GM11168 (cell line): ENCODE measurements around the gene FJX1.

ENCODE experiments used
- in situ Hi-C: fragments of 300-500 bp; cut with MboI; formaldehyde crosslinking; loops from one replicate; pipeline ENCODE4 v1.12.0; 2022; ENCODE audit warnings: low sequenced_read_pairs; ENCODE audit not compliant: unreplicated experiment

The FJX1 gene

GRCh38 chr11:35602979-35603378 is 15.3 kb upstream of the FJX1 start:
- in situ Hi-C loops = loop anchor here (25.0 kb wide), 1 partner anchor 534 kb away; no protein-coding TSS in a partner anchor

- in situ Hi-C loops = loop anchor here (25.0 kb wide), 1 partner anchor 532 kb away; no protein-coding TSS in a partner anchor
Observed at GRCh38 chr11:35605706-35606105, 12.6 kb upstream of the FJX1 start.

- in situ Hi-C loops = loop anchor here (25.0 kb wide), 1 partner anchor 531 kb away; no protein-coding TSS in a partner anchor
Observed at GRCh38 chr11:35606206-35606605, 12.1 kb upstream of the FJX1 start.

- in situ Hi-C loops = loop anchor here (25.0 kb wide), 1 partner anchor 529 kb away; no protein-coding TSS in a partner anchor
Observed at GRCh38 chr11:35608502-35608901, 9.8 kb upstream of the FJX1 start.

GRCh38 chr11:35609656-35610055 is 8.6 kb upstream of the FJX1 start:
- in situ Hi-C loops = loop anchor here (10.0 to 25.0 kb wide), 3 partner anchors 205 to 655 kb away; no protein-coding TSS in a partner anchor

- in situ Hi-C loops = loop anchor here (10.0 to 25.0 kb wide), 3 partner anchors 204 to 654 kb away; no protein-coding TSS in a partner anchor
Observed at GRCh38 chr11:35610631-35611030, 7.6 kb upstream of the FJX1 start.

- in situ Hi-C loops = loop anchor here (10.0 to 25.0 kb wide), 3 partner anchors 203 to 653 kb away; no protein-coding TSS in a partner anchor
Observed at GRCh38 chr11:35611741-35612140, 6.5 kb upstream of the FJX1 start.

- in situ Hi-C loops = loop anchor here (10.0 to 25.0 kb wide), 3 partner anchors 200 to 650 kb away; no protein-coding TSS in a partner anchor
Observed at GRCh38 chr11:35614939-35615569, 3.2 kb upstream of the FJX1 start.

- in situ Hi-C loops = loop anchor here (10.0 to 25.0 kb wide), 3 partner anchors 199 to 649 kb away; no protein-coding TSS in a partner anchor
Observed at GRCh38 chr11:35615921-35616900, 2.0 kb upstream of the FJX1 start.

GRCh38 chr11:35617316-35617686 is 959 bp upstream of the FJX1 start:
- in situ Hi-C loops = loop anchor here (10.0 to 25.0 kb wide), 3 partner anchors 198 to 648 kb away; no protein-coding TSS in a partner anchor

GRCh38 chr11:35618497-35619115 is 346 bp downstream of the FJX1 start:
- in situ Hi-C loops = loop anchor here (10.0 to 25.0 kb wide), 3 partner anchors 196 to 646 kb away; no protein-coding TSS in a partner anchor

- in situ Hi-C loops = loop anchor here (10.0 to 25.0 kb wide), 3 partner anchors 196 to 646 kb away; no protein-coding TSS in a partner anchor
Observed at GRCh38 chr11:35619116-35619854, 1.0 kb downstream of the FJX1 start.

GRCh38 chr11:35619855-35620640 is 1.8 kb downstream of the FJX1 start:
- in situ Hi-C loops = loop anchor here (10.0 to 25.0 kb wide), 3 partner anchors 195 to 645 kb away; no protein-coding TSS in a partner anchor

- in situ Hi-C loops = loop anchor here (25.0 kb wide), 1 partner anchor 517 kb away; no protein-coding TSS in a partner anchor
Observed at GRCh38 chr11:35620795-35621194, 2.5 kb downstream of the FJX1 start.

GRCh38 chr11:35621620-35622019 is 3.4 kb downstream of the FJX1 start:
- in situ Hi-C loops = loop anchor here (25.0 kb wide), 1 partner anchor 516 kb away; no protein-coding TSS in a partner anchor

- in situ Hi-C loops = loop anchor here (25.0 kb wide), 1 partner anchor 515 kb away; no protein-coding TSS in a partner anchor
Observed at GRCh38 chr11:35622070-35622469, 3.8 kb downstream of the FJX1 start.

GRCh38 chr11:35623621-35624168 is 5.4 kb downstream of the FJX1 start:
- in situ Hi-C loops = loop anchor here (25.0 kb wide), 1 partner anchor 514 kb away; no protein-coding TSS in a partner anchor

GRCh38 chr11:35624316-35624715 is 6.1 kb downstream of the FJX1 start:
- in situ Hi-C loops = loop anchor here (25.0 kb wide), 1 partner anchor 513 kb away; no protein-coding TSS in a partner anchor
